HFF-Myc (cell line): ENCODE data around the gene SPRR4.

Experiments used
- DNase-seq: peaks from one replicate; pipeline ENCODE4 v3.0.0-alpha.2; 2011; ENCODE audit warnings: low read depth; ENCODE audit errors: extremely low read depth
- H3K4me3 ChIP-seq: replicated peaks from 2 replicates; pipeline ENCODE4 v1.5.1; 2011; ENCODE audit warnings: low read depth, mild to moderate bottlenecking, control low read depth, low read length
- TF ChIP-seq, protein P1 (sequence below): IDR thresholded peaks from 2 replicates; pipeline ENCODE4 v1.5.1; 2012; ENCODE audit warnings: mild to moderate bottlenecking, low read depth, low read length, control low read depth; ENCODE audit errors: missing control alignments

The SPRR4 gene

DNA sequence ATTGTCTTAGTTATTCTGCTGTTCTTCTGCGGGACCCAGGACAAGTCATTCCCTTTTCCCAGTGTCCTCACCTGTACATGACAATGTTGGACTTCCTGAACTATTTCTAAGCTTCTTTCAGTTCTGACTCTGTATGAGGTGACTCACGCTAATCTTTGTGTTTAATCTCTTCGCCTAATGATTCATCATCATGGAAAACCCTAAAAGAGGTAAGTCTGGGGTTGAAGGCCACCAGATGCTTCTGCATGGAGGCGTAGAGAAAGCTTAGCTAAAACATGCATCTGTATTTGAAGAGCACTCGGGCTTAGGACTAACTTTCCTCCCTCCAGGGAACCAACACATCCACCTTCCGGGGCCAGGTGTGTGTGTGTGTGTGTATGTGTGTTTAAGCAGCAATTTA lies 16.0 kb upstream of the SPRR4 start:
- no peak for DNase-seq
- TF ChIP-seq, protein P1, sequence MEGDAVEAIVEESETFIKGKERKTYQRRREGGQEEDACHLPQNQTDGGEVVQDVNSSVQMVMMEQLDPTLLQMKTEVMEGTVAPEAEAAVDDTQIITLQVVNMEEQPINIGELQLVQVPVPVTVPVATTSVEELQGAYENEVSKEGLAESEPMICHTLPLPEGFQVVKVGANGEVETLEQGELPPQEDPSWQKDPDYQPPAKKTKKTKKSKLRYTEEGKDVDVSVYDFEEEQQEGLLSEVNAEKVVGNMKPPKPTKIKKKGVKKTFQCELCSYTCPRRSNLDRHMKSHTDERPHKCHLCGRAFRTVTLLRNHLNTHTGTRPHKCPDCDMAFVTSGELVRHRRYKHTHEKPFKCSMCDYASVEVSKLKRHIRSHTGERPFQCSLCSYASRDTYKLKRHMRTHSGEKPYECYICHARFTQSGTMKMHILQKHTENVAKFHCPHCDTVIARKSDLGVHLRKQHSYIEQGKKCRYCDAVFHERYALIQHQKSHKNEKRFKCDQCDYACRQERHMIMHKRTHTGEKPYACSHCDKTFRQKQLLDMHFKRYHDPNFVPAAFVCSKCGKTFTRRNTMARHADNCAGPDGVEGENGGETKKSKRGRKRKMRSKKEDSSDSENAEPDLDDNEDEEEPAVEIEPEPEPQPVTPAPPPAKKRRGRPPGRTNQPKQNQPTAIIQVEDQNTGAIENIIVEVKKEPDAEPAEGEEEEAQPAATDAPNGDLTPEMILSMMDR = no peak
- H3K4me3 ChIP-seq = no peak overlapping the region

- TF ChIP-seq, protein P1 = no peak
- no peak overlapping the region for H3K4me3 ChIP-seq
- no peak for DNase-seq
Measured at GRCh38 chr1:152957561-152957960, 12.9 kb upstream of the SPRR4 start.

GRCh38 chr1:152959273-152959672 lies 11.2 kb upstream of the SPRR4 start:
- no peak overlapping the region for H3K4me3 ChIP-seq
- no peak for DNase-seq
- TF ChIP-seq, protein P1 = no peak

GRCh38 chr1:152959801-152960451 lies 10.5 kb upstream of the SPRR4 start:
- TF ChIP-seq, protein P1 = no peak
- no peak overlapping the region for H3K4me3 ChIP-seq
- DNase-seq = no peak

DNA sequence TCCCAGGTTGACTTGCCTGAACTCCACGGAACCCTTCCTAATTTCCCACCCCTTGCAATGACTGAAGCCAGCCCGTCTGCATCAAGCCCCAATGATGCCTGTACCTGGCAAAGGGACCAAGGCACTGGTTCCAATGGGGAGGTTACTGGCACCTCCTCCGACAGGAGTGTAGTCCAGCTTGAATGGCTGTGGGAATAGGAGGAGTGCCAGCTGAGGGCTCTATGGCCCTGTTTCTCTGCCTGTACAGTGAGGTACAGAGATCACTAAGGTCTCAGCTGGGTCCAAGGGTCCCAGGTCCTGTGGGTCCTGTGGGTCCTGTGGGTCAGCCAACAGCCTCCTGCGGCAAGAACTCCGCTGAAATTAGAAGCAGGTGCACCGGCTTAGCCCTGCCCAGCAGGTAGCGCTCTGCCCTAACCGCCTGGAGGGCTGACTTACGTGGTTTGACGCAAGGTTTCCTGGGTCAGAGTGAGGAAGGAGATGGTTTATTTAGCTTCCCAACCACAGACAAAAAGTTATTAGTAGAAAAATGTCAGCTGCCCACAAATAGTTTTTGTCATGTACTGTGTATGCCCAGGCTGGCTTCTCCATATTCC lies 9.9 kb upstream of the SPRR4 start:
- TF ChIP-seq, protein P1 = no peak
- DNase-seq = no peak
- H3K4me3 ChIP-seq = no peak overlapping the region

- no peak overlapping the region for H3K4me3 ChIP-seq
- DNase-seq = no peak
- TF ChIP-seq, protein P1 = no peak
Measured at GRCh38 chr1:152961226-152961891, 9.1 kb upstream of the SPRR4 start.
